ENCODE data around the gene RPS25. TPM values are rescaled to one million over a fixed set of nuclear protein-coding genes. Genes with fewer than 3 reads are reported as not detected.

RPS25 gene
- total RNA-seq: 827 and 897 TPM in 2 replicates

DNA sequence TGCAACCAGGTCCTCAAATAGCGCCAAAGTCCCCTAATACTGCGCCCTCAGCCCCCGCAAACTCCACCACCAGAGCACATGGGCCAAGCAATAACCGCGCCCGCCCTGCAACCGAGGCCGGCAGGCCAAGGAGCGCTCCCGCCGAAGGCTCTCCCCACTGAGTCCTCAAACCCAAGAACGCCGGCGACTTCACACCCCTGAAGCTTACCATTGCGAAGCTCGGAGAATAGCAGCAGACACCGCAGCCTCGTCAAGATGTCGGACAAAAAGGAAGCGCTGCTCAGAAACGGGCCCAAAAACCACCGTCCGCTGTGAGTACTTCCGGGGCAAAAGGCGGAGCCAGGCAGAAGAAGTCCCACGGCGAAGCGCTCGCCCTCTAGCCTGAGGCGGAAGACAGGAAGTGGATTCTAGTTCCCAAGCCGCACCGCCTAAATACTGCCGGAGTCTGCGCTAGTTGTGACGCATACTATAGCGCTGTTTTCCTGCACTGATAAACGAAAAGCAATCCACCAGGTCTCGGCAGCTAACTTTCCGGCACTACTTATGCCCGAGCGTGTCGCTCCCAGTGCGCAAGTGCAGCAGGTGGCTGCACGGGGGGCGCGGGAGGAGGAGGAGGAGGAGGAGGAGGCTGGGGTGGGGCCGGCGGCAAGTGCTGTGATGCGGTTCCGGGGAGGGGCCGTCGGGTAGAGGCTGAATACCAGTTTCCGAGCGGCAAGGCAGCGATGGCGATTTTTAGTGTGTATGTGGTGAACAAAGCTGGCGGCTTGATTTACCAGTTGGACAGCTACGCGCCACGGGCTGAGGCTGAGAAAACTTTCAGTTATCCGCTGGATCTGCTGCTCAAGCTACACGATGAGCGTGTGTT lies at the start of gene RPS25, which contains the start of gene TRAPPC4:
Gene RPS25 (minus strand): TSS at position 270 of the 865 bp plus-strand sequence. CDS start 59 bp downstream, at position 211.
Gene TRAPPC4 (plus strand): TSS at position 693 of the 865 bp plus-strand sequence. CDS start 30 bp downstream, at position 723.

GRCh38 chr11:119067371-119068222 lies 49.5 kb upstream of the RPS25 start, which contains the start of gene VPS11:
TSS of gene VPS11 (plus strand) at chr11:119067818. CDS start at chr11:119067824, 6 bp downstream.

GRCh38 chr11:119057000-119057769 lies 39.0 kb upstream of the RPS25 start, which contains the start of gene HYOU1:
TSS of gene HYOU1 (minus strand) at chr11:119057205. CDS start at chr11:119056160, 1,045 bp downstream.

GRCh38 chr11:119030329-119031047 lies 12.3 kb upstream of the RPS25 start, which contains the start of gene SLC37A4:
TSS of gene SLC37A4 (minus strand) at chr11:119030877.

GRCh38 chr11:118997627-118998387 lies 20.3 kb downstream of the RPS25 start, which contains the start of gene CENATAC:
TSS of gene CENATAC (plus strand) at chr11:118998138. CDS start at chr11:118998198, 60 bp downstream.

DNA sequence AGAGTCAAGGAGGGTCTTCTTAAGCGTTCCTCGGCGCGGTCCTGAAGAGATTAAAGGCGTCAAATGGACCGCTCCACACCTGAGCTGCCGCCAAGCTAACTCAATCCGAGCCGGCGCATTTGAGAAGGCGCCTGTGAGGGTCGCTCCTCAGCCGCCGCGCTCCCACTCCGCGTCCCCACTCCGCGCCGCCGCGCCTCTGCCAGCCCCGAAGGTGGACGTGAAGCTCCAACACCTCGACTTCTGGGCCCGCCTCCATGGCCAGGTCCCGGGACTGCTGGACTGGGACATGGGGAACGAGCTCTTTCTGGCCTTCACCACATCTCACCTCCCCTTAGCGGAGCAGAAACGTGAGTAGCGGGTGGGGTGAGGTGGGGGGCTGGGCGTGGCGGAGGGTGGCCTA lies 46.5 kb downstream of the RPS25 start, which contains the start of gene FOXR1:
Gene FOXR1 (plus strand): TSS at position 116 of the 400 bp plus-strand sequence. CDS start 171 bp downstream, at position 287.

Other genes starting within 250 kb of the RPS25 start
- gene DDX6, start 227.2 kb downstream of the RPS25 start, total RNA-seq: 112 and 118 TPM in 2 replicates
- gene CXCR5, start 134.5 kb downstream of the RPS25 start, total RNA-seq: not detected in 2 replicates
- gene BCL9L, start 92.4 kb downstream of the RPS25 start, total RNA-seq: 8.4 and 23.0 TPM in 2 replicates
- not detected in 2 replicates for gene UPK2, start 62.0 kb downstream of the RPS25 start, total RNA-seq
- not detected in 2 replicates for gene FOXR1, start 46.6 kb downstream of the RPS25 start, total RNA-seq
- 9.8 and 20.2 TPM in 2 replicates for gene CENATAC, start 20.2 kb downstream of the RPS25 start, total RNA-seq
- 82.5 and 86.3 TPM in 2 replicates for gene TRAPPC4, start 423 bp upstream of the RPS25 start, total RNA-seq
- 9.1 and 10.0 TPM in 2 replicates for gene SLC37A4, start 12.5 kb upstream of the RPS25 start, total RNA-seq
- gene HYOU1, start 38.9 kb upstream of the RPS25 start, total RNA-seq: 159 and 185 TPM in 2 replicates
- 26.3 and 27.6 TPM in 2 replicates for gene VPS11, start 49.5 kb upstream of the RPS25 start, total RNA-seq
- gene HMBS, start 66.5 kb upstream of the RPS25 start, total RNA-seq: 2.9 and 5.6 TPM in 2 replicates
- 13.8 and 16.6 TPM in 2 replicates for gene DPAGT1, start 83.5 kb upstream of the RPS25 start, total RNA-seq
- gene C2CD2L, start 89.0 kb upstream of the RPS25 start, total RNA-seq: 1.8 and 4.0 TPM in 2 replicates
- gene HINFP, start 103.2 kb upstream of the RPS25 start, total RNA-seq: 12.2 and 14.8 TPM in 2 replicates
- 0.27 and 0.38 TPM in 2 replicates for gene ABCG4, start 130.7 kb upstream of the RPS25 start, total RNA-seq
- 9.4 and 15.1 TPM in 2 replicates for gene NLRX1, start 150.4 kb upstream of the RPS25 start, total RNA-seq
- gene NHERF4, start 167.1 kb upstream of the RPS25 start, total RNA-seq: 0.19 TPM in 1 of 2 replicates, not detected in the other
- 10.8 and 13.6 TPM in 2 replicates for gene CBL, start 188.0 kb upstream of the RPS25 start, total RNA-seq